Measurements from ENCODE around the gene PLXDC1. TPM values are rescaled to one million over a fixed set of nuclear protein-coding genes. Genes with fewer than 3 reads are reported as not detected.

PLXDC1 gene
- total and polyA plus RNA-seq, 2 of the 13 experiments (the other 11 are each of a cell fraction or from before 2014, with no cell fraction given) = not detected

DNA sequence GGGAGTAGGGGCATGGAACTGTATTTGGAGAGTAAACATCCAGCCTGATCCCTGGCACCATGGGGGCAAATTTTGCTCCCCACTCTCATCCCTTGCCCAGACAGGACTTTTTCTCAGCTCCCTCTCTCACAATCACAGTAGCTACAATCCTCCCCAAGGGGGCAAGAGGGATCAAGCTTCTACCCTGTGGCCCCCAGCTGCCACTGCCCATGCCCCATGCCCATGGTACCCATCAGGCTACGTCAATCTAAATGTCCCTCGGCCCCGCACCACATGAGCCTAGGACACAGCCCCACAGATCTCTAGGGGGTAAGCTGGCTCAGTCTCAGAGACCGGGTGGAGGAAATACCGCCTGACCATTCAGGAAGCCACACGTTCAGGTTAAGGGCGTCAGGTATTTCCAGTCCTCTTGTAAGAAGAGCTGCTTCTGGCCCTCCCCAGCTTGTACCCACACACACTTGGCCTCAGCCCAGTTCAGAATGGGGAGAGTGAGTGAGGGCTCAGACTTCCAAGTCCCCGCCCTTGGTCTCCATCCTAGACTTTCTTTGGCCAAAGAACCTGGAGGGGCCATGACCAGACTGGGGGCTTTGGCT lies 44.2 kb upstream of the PLXDC1 start:
- Histone ChIP-seq H3K9ac (ENCODE audit: insufficient read depth, low read depth, low read length) (no peak overlapping the region), H3K27me3 (ENCODE audit: control insufficient read depth in 1 of 2, insufficient read depth in 2 of 2, low read length in 2 of 2) (no peaks in the 10 kb centered on the region; a peak in 1 of 5 replicates), H2AFZ (ENCODE audit: low read length) (no peak overlapping the region), H3K4me2 (ENCODE audit: low read depth, low read length) (no peak overlapping the region), H3K36me3 (replicated peaks in 1 of 2; ENCODE audit: control insufficient read depth in 1 of 2, insufficient read depth in 2 of 2, low read length in 2 of 2) (no peaks in the 10 kb centered on the region), H3K79me2 (ENCODE audit: insufficient read depth, low read length) (peaks cover 5% of the 10 kb centered on the region), H3K9me3 (ENCODE audit: low read length) (no peaks in the 10 kb centered on the region), H4K20me1 (ENCODE audit: insufficient read depth, low read length) (no peaks in the 10 kb centered on the region), H3K27ac (ENCODE audit: extremely low read length, insufficient read depth, low read length) (no peak overlapping the region), H3K4me3 (replicated peaks in 1 of 3; ENCODE audit: insufficient read depth in 1 of 3, low read depth in 2 of 3, low read length in 3 of 3) (no peak overlapping the region), H3K4me1 (ENCODE audit: insufficient read depth, low read length) (peaks cover 43% of the 10 kb centered on the region)
- DNase-seq (ENCODE audit: low spot score) (no peak), ATAC-seq (no peak), FAIRE-seq (no peak)
- 73% methylated on average over 8 of the region's 8 CpGs for WGBS (ENCODE audit: low lambda C conversion rate)
- ChIA-PET CTCF (ENCODE audit: low intra/inter-chr PET ratio, low total read pairs) (interaction anchor here (1.0 kb wide), 1 partner anchor 44 kb away, joined by 3 read pairs; no protein-coding TSS in a partner anchor), POLR2A (no interaction called here)
- intact Hi-C loops (cut with micrococcal nuclease; ENCODE audit: unreplicated experiment) (no loop called here), in situ Hi-C loops (cut with HindIII; ENCODE audit: extremely low pct_ligation_motif_present, low pct_unique_long_range_greater_than_20kb) (no loop called here)
- BruUV-seq (replicated peaks) = no TSS peak
- no peak for TF ChIP-seq ZNF333 (CRISPR knock-in tag; IDR thresholded peaks at IDR 0.05; ENCODE audit: borderline replicate concordance)
- TF ChIP-seq CREB1 (IDR thresholded peaks at IDR 0.05) = no peak
- TF ChIP-seq CREB1 (CRISPR knock-in tag; IDR thresholded peaks at IDR 0.05) = no peak
- no peak for TF ChIP-seq ZNF562 (CRISPR knock-in tag; IDR thresholded peaks at IDR 0.05; ENCODE audit: borderline replicate concordance)
- TF ChIP-seq SIN3A (IDR thresholded peaks at IDR 0.05; ENCODE audit: borderline replicate concordance, low read depth, low read length) = no peak
- TF ChIP-seq ISX (CRISPR knock-in tag; conservative IDR thresholded peaks at IDR 0.05) = no peak

DNA sequence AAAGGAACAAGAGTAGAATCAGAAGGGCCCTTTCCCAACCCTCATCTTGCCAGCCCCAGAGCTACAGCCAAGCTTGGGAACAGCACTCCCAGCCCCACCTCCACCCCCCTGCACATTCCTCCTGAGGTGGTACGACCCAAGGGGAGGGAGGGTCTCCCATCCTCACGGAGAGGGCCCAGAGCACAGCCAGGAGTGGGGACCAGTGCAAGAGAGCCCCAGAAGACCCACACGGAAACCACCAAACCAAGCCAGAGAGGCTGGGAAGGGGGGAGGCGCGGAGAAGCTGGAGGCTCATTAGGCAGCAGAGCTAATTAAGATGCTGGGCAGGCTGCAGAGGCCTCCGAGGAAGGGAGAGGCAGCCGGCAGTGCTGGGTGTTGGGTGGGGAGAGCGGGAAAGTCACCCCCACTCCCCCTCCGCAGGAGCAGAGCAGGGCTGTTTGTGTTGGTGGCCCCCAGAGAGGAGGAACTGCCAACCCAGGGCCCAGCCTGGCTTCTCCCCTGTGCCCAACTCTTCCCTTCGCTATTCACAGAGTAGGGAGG lies 43.6 kb upstream of the PLXDC1 start:
- peak overlapping the region; percentile 48; the same call in 1 of the 2 replicates for H3K4me2 ChIP-seq (ENCODE audit: low read depth, low read length)
- ChIA-PET POLR2A (no interaction called here), CTCF (ENCODE audit: low intra/inter-chr PET ratio, low total read pairs) (interaction anchor here (0.9 to 1.7 kb wide), 3 partner anchors 41 to 50 kb away, joined by 3 to 6 read pairs (median 3); no protein-coding TSS in a partner anchor)
- no peak for FAIRE-seq
- H3K9me3 ChIP-seq (ENCODE audit: low read length) = no peaks in the 10 kb centered on the region
- in situ Hi-C loops (cut with HindIII; ENCODE audit: extremely low pct_ligation_motif_present, low pct_unique_long_range_greater_than_20kb) (no loop called here), intact Hi-C loops (cut with micrococcal nuclease; ENCODE audit: unreplicated experiment) (loop anchor here (5.0 kb wide), 1 partner anchor 47 kb away; no protein-coding TSS in a partner anchor)
- H3K9ac ChIP-seq (ENCODE audit: insufficient read depth, low read depth, low read length) = no peak overlapping the region
- no peak overlapping the region for H2AFZ ChIP-seq (ENCODE audit: low read length)
- no peak for ATAC-seq
- H3K4me3 ChIP-seq (replicated peaks in 1 of 3; ENCODE audit: insufficient read depth in 1 of 3, low read depth in 2 of 3, low read length in 3 of 3) = peak overlapping the region in 1 of 3 experiments; percentile 34; a peak in 1 of 6 replicates
- H3K79me2 ChIP-seq (ENCODE audit: insufficient read depth, low read length) = no peaks in the 10 kb centered on the region
- no peak for DNase-seq (ENCODE audit: low spot score)
- peaks cover 43% of the 10 kb centered on the region for H3K4me1 ChIP-seq (ENCODE audit: insufficient read depth, low read length)
- no TSS peak for BruUV-seq (replicated peaks)
- WGBS (ENCODE audit: low lambda C conversion rate) = 70% methylated on average over 10 of the region's 10 CpGs
- H3K27ac ChIP-seq (ENCODE audit: extremely low read length, insufficient read depth, low read length) = no peak overlapping the region
- H3K36me3 ChIP-seq (replicated peaks in 1 of 2; ENCODE audit: control insufficient read depth in 1 of 2, insufficient read depth in 2 of 2, low read length in 2 of 2) = no peaks in the 10 kb centered on the region
- H4K20me1 ChIP-seq (ENCODE audit: insufficient read depth, low read length) = no peaks in the 10 kb centered on the region
- no peaks in the 10 kb centered on the region; a peak in 1 of 5 replicates for H3K27me3 ChIP-seq (ENCODE audit: control insufficient read depth in 1 of 2, insufficient read depth in 2 of 2, low read length in 2 of 2)
- no peak for TF ChIP-seq ZNF549 (CRISPR knock-in tag; IDR thresholded peaks at IDR 0.05)
- TF ChIP-seq ZNF761 (CRISPR knock-in tag; conservative IDR thresholded peaks at IDR 0.05) = no peak
- TF ChIP-seq, protein P1, sequence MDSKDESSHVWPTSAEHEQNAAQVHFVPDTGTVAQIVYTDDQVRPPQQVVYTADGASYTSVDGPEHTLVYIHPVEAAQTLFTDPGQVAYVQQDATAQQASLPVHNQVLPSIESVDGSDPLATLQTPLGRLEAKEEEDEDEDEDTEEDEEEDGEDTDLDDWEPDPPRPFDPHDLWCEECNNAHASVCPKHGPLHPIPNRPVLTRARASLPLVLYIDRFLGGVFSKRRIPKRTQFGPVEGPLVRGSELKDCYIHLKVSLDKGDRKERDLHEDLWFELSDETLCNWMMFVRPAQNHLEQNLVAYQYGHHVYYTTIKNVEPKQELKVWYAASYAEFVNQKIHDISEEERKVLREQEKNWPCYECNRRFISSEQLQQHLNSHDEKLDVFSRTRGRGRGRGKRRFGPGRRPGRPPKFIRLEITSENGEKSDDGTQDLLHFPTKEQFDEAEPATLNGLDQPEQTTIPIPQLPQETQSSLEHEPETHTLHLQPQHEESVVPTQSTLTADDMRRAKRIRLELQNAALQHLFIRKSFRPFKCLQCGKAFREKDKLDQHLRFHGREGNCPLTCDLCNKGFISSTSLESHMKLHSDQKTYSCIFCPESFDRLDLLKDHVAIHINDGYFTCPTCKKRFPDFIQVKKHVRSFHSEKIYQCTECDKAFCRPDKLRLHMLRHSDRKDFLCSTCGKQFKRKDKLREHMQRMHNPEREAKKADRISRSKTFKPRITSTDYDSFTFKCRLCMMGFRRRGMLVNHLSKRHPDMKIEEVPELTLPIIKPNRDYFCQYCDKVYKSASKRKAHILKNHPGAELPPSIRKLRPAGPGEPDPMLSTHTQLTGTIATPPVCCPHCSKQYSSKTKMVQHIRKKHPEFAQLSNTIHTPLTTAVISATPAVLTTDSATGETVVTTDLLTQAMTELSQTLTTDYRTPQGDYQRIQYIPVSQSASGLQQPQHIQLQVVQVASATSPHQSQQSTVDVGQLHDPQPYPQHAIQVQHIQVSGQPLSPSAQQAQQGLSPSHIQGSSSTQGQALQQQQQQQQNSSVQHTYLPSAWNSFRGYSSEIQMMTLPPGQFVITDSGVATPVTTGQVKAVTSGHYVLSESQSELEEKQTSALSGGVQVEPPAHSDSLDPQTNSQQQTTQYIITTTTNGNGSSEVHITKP (CRISPR knock-in tag; IDR thresholded peaks at IDR 0.05; ENCODE audit: low read depth) = peak; percentile 53; the same call in 1 of the 2 replicates
- peak; percentile 24; the same call in 1 of the 2 replicates for TF ChIP-seq SP4 (CRISPR knock-in tag; IDR thresholded peaks at IDR 0.05)
- no peak for TF ChIP-seq ZNF367 (CRISPR knock-in tag; IDR thresholded peaks at IDR 0.05; ENCODE audit: borderline replicate concordance)
